IMR-90 (cell line): Measurements from ENCODE around the gene GRIK3. TPM values are rescaled to one million over a fixed set of nuclear protein-coding genes. Genes with fewer than 3 reads are reported as not detected.

ENCODE experiments used
- ATAC-seq: fragments of 200-7000 bp; cut with Tn5 transposase; 2 replicates; pipeline ENCODE4 v1.9.1; 2020; ENCODE audit warnings: low read depth, mild to moderate bottlenecking, moderate library complexity
- BruUV-seq: library from RNA; stranded (reverse); fragments of 400-500 nt; replicated peaks from 2 replicates; lab custom pipeline; 2021; lab: Mats Ljungman, UMichigan
- CTCF ChIA-PET: fragments of 300-600 bp; formaldehyde crosslinking; extraction: SDS; loops from one replicate; lab custom pipeline; 2021; ENCODE audit warnings: antibody characterized with exemption; lab: Yijun Ruan, JAX
- POLR2A ChIA-PET: fragments of 300-600 bp; sonication (Branson Sonifier 250); formaldehyde crosslinking; loops from one replicate; lab custom pipeline; 2022; ENCODE audit warnings: antibody characterized with exemption; ENCODE audit not compliant: unreplicated experiment; lab: Charles Lee
- DNase-seq: peaks from one replicate; pipeline ENCODE4 v3.0.0; 2013
- H2AFZ ChIP-seq: replicated peaks from 2 replicates; pipeline ENCODE3; 2013; ENCODE audit warnings: low read length, mild to moderate bottlenecking; ENCODE audit not compliant: poor library complexity
- H2AK5ac ChIP-seq: 2 replicates; pipeline ENCODE4 v1.6.1; 2013; ENCODE audit warnings: low read depth, low read length, inconsistent platforms
- H2AK9ac ChIP-seq: replicated peaks from 2 replicates; pipeline ENCODE3; 2013; ENCODE audit warnings: mild to moderate bottlenecking, low read depth, low read length, moderate library complexity; ENCODE audit not compliant: poor library complexity
- H2BK120ac ChIP-seq: 2 replicates; pipeline ENCODE4 v1.6.1; 2013; ENCODE audit warnings: low read depth, low read length, inconsistent platforms
- H2BK15ac ChIP-seq: 3 replicates; pipeline ENCODE4 v1.6.1; 2013; ENCODE audit warnings: low read depth, low read length, inconsistent platforms
- H2BK20ac ChIP-seq: 2 replicates; pipeline ENCODE4 v1.6.1; 2013; ENCODE audit warnings: low read depth, mild to moderate bottlenecking, inconsistent platforms, low read length, moderate library complexity
- H2BK5ac ChIP-seq: 2 replicates; pipeline ENCODE4 v1.6.1; 2013; ENCODE audit warnings: mild to moderate bottlenecking, low read depth, low read length, inconsistent platforms; ENCODE audit not compliant: poor library complexity, severe bottlenecking
- H3K14ac ChIP-seq: replicated peaks from 2 replicates; pipeline ENCODE4 v1.6.1; 2013; ENCODE audit warnings: low read depth, low read length, inconsistent platforms
- H3K18ac ChIP-seq: 2 replicates; pipeline ENCODE4 v1.6.1; 2013; ENCODE audit warnings: low read depth, low read length, control low read depth
- H3K23ac ChIP-seq: 2 replicates; pipeline ENCODE4 v1.6.1; 2013; ENCODE audit warnings: low read depth, low read length, inconsistent platforms
- H3K27ac ChIP-seq: 2 replicates; pipeline ENCODE4 v1.5.1; 2013; ENCODE audit warnings: mild to moderate bottlenecking, control low read depth, low read length; ENCODE audit not compliant: insufficient read depth
- H3K27me3 ChIP-seq: 2 replicates; pipeline ENCODE4 v1.6.1; 2013; ENCODE audit warnings: low read length; ENCODE audit not compliant: control insufficient read depth, insufficient read depth
- H3K36me3 ChIP-seq: 2 replicates; pipeline ENCODE4 v1.6.1; 2013; ENCODE audit warnings: low read length, mixed read lengths; ENCODE audit not compliant: control insufficient read depth, insufficient read depth
- H3K4ac ChIP-seq: 2 replicates; pipeline ENCODE4 v1.6.1; 2013; ENCODE audit warnings: low read depth, low read length, inconsistent platforms
- H3K4me1 ChIP-seq: 2 replicates; pipeline ENCODE4 v1.6.1; 2013; ENCODE audit warnings: low read length, mixed read lengths; ENCODE audit not compliant: control insufficient read depth, insufficient read depth
- H3K4me2 ChIP-seq: 2 replicates; pipeline ENCODE4 v1.6.1; 2013; ENCODE audit warnings: low read depth, mild to moderate bottlenecking, control low read depth, low read length, moderate library complexity
- H3K4me3 ChIP-seq: 2 replicates; pipeline ENCODE4 v1.5.1; 2013; ENCODE audit warnings: low read depth, mild to moderate bottlenecking, control low read depth, low read length, moderate library complexity; ENCODE audit not compliant: insufficient read depth
- H3K56ac ChIP-seq: 2 replicates; pipeline ENCODE4 v1.6.1; 2013; ENCODE audit warnings: low read length, inconsistent platforms; ENCODE audit not compliant: insufficient read depth; ENCODE audit errors: extremely low read depth
- H3K79me1 ChIP-seq, 2 experiments: 2 replicates each; pipeline ENCODE4 v1.6.1; 2013; ENCODE audit warnings: low read length in 2 of 2, inconsistent platforms in 1 of 2, low read depth in 1 of 2
- H3K9ac ChIP-seq: 2 replicates; pipeline ENCODE4 v1.6.1; 2013; ENCODE audit warnings: low read depth, low read length, control low read depth
- H3K9me1 ChIP-seq: 2 replicates; pipeline ENCODE4 v1.6.1; 2013; ENCODE audit warnings: low read length, inconsistent platforms; ENCODE audit not compliant: insufficient read depth
- H3K9me3 ChIP-seq: 2 replicates; pipeline ENCODE4 v1.6.1; 2013; ENCODE audit warnings: low read length; ENCODE audit not compliant: control insufficient read depth, insufficient read depth
- H4K20me1 ChIP-seq: 2 replicates; pipeline ENCODE4 v1.6.1; 2013; ENCODE audit warnings: low read length, inconsistent platforms; ENCODE audit not compliant: insufficient read depth
- H4K5ac ChIP-seq: 2 replicates; pipeline ENCODE4 v1.6.1; 2013; ENCODE audit warnings: mild to moderate bottlenecking, low read depth, low read length, control low read depth
- H4K8ac ChIP-seq, 2 experiments: 2 replicates each; pipeline ENCODE4 v1.6.1; 2013; ENCODE audit warnings: low read depth in 2 of 2, low read length in 2 of 2, control low read depth in 1 of 2, inconsistent platforms in 1 of 2
- H4K91ac ChIP-seq: 2 replicates; pipeline ENCODE4 v1.6.1; 2013; ENCODE audit warnings: low read depth, low read length, inconsistent platforms; ENCODE audit not compliant: insufficient read depth
- NFE2L2 ChIP-seq: fragments of 150-350 bp; IDR thresholded peaks from 2 replicates; pipeline ENCODE4 v1.6.1; 2016; ENCODE audit warnings: low read depth, mild to moderate bottlenecking, low read length
- POLR2A ChIP-seq: IDR thresholded peaks from 2 replicates; pipeline ENCODE4 v1.6.1; 2012; ENCODE audit warnings: mild to moderate bottlenecking, low read depth, low read length
- RFX5 ChIP-seq: IDR thresholded peaks from 2 replicates; pipeline ENCODE4 v1.8.0; 2012; ENCODE audit warnings: low read depth, mild to moderate bottlenecking, low read length, moderate library complexity
- WGBS, 2 experiments: methylation state at CpG; one replicate each; pipeline versions ENCODE4 v1.1.5 to v1.1.7; 2013; ENCODE audit warnings: missing lambda C conversion rate in 2 of 2; ENCODE audit not compliant: insufficient read length in 1 of 2; ENCODE audit errors: extremely low coverage in 2 of 2; 5-methylcytosine and 5-hydroxymethylcytosine counted together
- dilution Hi-C: fragments of 300-500 bp; cut with HindIII; formaldehyde crosslinking; loops from one replicate; pipeline ENCODE4 v1.14.3; 2018; ENCODE audit warnings: low sequenced_read_pairs; ENCODE audit not compliant: unreplicated experiment
- in situ Hi-C: fragments of 300-500 bp; cut with MboI; formaldehyde crosslinking; loops from 3 replicates; pipeline ENCODE4 v1.14.3; 2019; ENCODE audit warnings: low sequenced_read_pairs, inconsistent platforms, mixed read lengths
- intact Hi-C: fragments of 100-400 bp; cut with micrococcal nuclease; formaldehyde crosslinking; loops from 2 replicates; pipeline ENCODE4 v1.10.0; 2022
- polyA plus RNA-seq, 3 experiments: library from polyadenylated mRNA; depleted of rRNA; stranded (reverse); fragments of >200 nt; gene quantifications; 2 replicates each; pipeline ENCODE4 v1.2.3, GENCODE V29; 2012; ENCODE audit warnings: low replicate concordance in 1 of 3
- total RNA-seq: library from RNA; depleted of rRNA; stranded (reverse); fragments of >200 nt; gene quantifications from 2 replicates; pipeline ENCODE4 v1.2.3, GENCODE V29; 2012

Gene GRIK3
- total and polyA plus RNA-seq, 2 of the 4 experiments (the other 2 are of a cell fraction), result not detected

GRCh38 chr1:36855699-36856494 lies 178.4 kb downstream of the GRIK3 start:
- no TSS peak for BruUV-seq
- intact Hi-C loops, result no loop called here
- H3K27ac ChIP-seq, result no peak overlapping the region
- no peak overlapping the region for H4K91ac ChIP-seq
- CTCF ChIA-PET, result no interaction called here
- H2BK20ac ChIP-seq, result no peak overlapping the region
- no peak overlapping the region for H3K23ac ChIP-seq
- H2BK5ac ChIP-seq, result no peak overlapping the region
- no peak for DNase-seq
- H2AK5ac ChIP-seq, result no peak overlapping the region
- in situ Hi-C loops, result no loop called here
- H4K8ac ChIP-seq, result no peak overlapping the region
- H3K79me1 ChIP-seq, result no peaks in the 10 kb centered on the region
- H3K14ac ChIP-seq, result no peak overlapping the region
- no peak overlapping the region for H2BK15ac ChIP-seq
- peak overlapping the region; percentile 70 for H2AK9ac ChIP-seq
- ATAC-seq, result no peak
- no peaks in the 10 kb centered on the region for H3K36me3 ChIP-seq
- no peak overlapping the region for H2BK120ac ChIP-seq
- no peak overlapping the region for H4K5ac ChIP-seq
- 21% methylated on average over 8 of the region's 17 CpGs; no CpG with 5 or more reads in 1 of the 2 experiments for WGBS, 2 experiments
- H3K4me3 ChIP-seq, result no peak overlapping the region
- no peak overlapping the region for H3K4me2 ChIP-seq
- H3K4ac ChIP-seq, result no peak overlapping the region
- H3K56ac ChIP-seq, result no peak overlapping the region
- POLR2A ChIA-PET, result no interaction called here
- no peaks in the 10 kb centered on the region for H3K27me3 ChIP-seq
- H3K9ac ChIP-seq, result no peak overlapping the region
- H3K9me1 ChIP-seq, result no peaks in the 10 kb centered on the region
- no peak overlapping the region for H2AFZ ChIP-seq
- no peak overlapping the region for H3K18ac ChIP-seq
- H3K4me1 ChIP-seq, result no peaks in the 10 kb centered on the region
- dilution Hi-C loops, result no loop called here
- H4K20me1 ChIP-seq, result no peaks in the 10 kb centered on the region
- no peaks in the 10 kb centered on the region for H3K9me3 ChIP-seq
- TF ChIP-seq RFX5 (no peak), NFE2L2 (no peak), POLR2A (no peak)
